GM12872 (cell line): ENCODE data around the gene AGPAT3.

ENCODE experiments used
- TF ChIP-seq, protein P1 (sequence below): IDR thresholded peaks from 3 replicates; pipeline ENCODE4 v1.5.1; 2011; ENCODE audit warnings: low read depth, mild to moderate bottlenecking, low read length, moderate library complexity; ENCODE audit not compliant: insufficient read depth

The AGPAT3 gene

DNA sequence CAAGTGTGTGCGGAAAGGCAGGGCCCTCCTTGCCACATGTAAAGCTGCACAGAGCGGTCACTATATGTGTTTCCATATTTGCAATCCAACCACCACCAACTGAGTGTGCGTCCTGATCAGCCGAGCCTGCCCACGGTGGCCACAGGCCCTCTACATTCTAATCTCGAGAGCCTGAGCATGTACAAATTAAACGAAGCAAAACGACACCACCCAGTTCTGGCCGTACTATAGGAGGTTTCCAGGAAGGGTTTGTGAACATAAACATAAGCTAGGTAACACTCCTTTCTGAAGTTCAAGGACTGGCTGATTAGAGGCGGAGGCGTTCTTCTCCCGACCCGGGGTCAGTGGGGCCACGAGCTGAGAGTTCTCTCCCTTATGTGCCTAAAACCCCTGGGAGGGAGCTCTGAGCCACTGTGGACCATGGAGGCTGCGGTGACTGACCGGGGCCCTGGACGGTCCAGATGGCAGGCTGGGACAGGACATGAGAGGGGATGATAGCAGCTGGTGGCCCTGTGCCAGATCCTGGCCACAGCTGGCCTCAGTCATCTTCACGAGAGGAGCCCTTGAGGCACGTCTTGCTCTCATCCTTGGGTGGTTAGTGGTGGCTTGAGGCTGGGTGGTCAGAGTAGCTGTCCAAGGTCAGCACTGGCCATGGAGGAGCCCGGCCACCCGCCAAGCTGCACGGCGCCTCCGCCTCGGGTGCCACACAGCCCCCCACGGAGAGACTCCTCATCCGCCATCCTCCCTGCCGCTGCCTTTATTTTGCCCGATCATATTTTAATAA, 108.0 kb downstream of the AGPAT3 start:
- TF ChIP-seq, protein P1, sequence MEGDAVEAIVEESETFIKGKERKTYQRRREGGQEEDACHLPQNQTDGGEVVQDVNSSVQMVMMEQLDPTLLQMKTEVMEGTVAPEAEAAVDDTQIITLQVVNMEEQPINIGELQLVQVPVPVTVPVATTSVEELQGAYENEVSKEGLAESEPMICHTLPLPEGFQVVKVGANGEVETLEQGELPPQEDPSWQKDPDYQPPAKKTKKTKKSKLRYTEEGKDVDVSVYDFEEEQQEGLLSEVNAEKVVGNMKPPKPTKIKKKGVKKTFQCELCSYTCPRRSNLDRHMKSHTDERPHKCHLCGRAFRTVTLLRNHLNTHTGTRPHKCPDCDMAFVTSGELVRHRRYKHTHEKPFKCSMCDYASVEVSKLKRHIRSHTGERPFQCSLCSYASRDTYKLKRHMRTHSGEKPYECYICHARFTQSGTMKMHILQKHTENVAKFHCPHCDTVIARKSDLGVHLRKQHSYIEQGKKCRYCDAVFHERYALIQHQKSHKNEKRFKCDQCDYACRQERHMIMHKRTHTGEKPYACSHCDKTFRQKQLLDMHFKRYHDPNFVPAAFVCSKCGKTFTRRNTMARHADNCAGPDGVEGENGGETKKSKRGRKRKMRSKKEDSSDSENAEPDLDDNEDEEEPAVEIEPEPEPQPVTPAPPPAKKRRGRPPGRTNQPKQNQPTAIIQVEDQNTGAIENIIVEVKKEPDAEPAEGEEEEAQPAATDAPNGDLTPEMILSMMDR = no peak

DNA sequence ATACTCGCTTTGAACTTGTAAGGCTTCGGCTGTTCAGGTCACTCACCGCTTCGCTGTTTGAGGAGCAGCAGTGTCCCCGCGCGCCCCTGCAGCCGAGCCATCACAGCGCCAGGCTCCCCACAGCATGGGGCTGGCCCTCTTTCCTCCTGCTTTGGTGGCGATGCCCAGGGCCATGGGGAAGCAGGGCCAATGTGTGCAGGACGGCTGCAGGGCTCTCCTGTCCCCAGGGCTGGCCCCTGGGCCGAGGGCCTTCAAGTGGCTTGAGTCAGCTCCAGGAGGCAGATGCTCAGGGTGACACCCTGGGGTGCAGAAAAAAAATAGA, 108.6 kb downstream of the AGPAT3 start:
- TF ChIP-seq, protein P1 = no peak

DNA sequence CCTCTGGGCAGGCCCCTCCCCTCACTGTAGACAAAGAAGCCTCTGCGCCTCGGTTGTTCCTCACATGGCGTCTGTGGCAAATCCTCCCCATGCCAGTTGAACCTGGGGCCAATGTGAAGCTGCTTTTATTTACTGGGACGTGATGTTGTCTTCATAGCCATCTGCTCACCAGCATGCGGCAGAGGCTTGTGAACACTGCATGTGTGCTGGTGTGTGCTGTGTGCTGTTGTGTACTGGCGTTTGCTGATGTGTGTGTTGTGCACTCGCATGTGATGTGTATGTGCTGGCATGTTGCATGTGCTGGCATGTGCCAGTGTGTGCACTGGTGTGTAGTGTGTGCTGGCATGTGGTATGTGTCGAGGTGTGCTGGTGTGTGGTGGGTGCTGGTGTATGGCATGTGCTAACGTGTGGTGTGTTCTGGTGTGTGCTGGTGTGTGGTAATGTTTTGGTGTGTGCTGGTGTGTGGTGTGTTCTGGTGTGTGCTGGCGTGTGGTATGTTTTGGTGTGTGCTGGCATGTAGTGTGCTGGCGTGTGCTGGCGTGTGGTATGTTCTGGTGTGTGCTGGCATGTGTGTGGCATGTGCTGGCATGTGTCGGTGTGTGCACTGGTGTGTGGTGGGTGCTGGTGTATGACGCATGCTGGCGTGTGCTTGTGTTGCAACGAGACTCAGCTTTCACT, 109.9 kb downstream of the AGPAT3 start:
- TF ChIP-seq, protein P1 = no peak

DNA sequence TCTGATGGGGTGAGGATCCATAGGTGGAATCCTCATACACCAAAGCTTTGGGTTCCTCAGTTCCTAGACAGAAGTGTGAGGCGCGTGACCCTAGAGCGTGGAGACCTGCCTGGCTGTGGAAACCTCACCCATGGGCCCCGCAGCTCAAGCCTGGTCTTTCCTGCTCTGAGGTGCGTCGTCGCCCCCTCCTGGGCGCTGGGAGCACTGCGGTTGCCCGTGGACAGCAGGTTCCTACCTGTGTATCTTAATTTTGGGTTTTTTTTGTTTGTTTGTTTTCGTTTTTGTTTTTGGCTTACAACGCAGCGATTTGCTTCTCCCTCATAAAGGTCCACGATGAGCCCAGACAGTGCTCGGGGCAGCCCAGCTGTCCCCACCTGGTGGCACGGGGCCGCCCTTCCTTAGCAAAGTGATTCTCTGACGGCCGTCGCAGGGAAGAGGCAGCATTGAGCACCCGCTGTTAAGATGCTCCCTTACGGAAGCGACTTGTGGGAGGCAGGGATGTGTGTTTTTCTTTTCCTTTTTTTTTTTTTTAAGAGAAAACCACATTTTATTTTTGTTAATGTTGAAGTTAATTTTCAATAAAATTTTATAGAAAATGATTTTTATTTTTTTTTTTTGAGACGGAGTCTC, 110.6 kb downstream of the AGPAT3 start:
- TF ChIP-seq, protein P1 = peak; percentile 98

DNA sequence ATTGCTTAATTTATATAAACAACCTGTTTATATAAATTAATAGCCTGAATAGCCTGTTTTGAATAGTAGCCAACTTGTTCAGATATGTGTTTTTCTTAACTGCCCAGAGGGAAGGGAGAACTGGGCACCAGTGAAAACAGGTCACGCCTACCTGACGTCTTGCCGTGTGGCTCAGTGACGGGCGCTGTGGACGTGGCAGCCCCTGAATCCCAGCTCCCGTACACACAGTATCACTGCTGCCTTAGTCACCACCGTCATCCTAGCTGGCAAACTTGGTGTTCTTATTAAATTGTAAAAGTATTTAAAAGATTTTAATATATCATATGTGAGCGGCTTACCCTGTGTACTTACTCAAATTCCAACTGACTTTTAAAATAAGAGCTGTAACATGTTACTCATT, 111.6 kb downstream of the AGPAT3 start:
- TF ChIP-seq, protein P1 = no peak

DNA sequence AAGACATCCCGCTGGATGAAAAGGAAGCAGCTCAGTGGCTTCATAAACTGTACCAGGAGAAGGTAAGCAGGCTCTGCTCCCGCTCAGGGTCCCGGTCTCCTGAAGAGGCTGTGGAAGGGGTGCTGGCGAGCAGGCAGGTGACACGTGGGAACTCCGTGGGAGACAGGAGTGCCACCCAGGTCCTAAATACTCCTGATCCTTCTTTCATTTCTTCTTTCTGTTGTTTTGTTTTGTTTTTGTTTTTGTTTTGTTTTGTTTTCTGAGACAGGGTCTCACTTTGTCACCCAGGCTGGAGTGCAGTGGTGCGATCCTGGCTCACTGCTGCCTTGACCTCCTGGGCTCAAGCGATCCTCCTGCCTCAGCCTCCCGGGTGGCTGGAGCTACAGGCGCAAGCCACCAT, 113.0 kb downstream of the AGPAT3 start:
- TF ChIP-seq, protein P1 = no peak

DNA sequence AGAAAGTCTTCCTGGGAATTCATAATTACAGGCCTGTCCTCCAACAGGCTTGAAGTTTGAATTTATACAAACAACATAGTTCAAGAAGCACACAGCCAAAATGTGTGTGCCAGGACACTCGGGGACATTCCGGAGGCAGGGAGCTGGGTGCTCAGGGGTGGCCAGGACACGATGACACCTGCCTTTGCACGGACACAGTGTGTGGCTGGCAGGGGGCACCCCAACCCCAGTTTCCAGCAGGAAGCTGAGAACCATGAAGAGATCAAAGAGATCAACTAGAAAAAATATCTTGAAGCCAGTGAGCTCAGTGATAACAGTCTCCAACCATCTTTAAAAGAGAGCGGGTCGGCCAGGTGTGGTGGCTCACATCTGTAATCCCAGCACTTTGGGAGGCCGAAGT, 114.6 kb downstream of the AGPAT3 start:
- TF ChIP-seq, protein P1 = no peak
